ENCODE results near the gene TSHZ2. TPM values are rescaled to one million over a fixed set of nuclear protein-coding genes. Genes with fewer than 3 reads are reported as not detected.

TSHZ2 gene
- total and polyA plus RNA-seq, 9 of the 15 experiments (the other 6 are each of a cell fraction or from before 2014, with no cell fraction given), result 0.03 to 0.20 (median 0.05) TPM; not detected in 4

DNA sequence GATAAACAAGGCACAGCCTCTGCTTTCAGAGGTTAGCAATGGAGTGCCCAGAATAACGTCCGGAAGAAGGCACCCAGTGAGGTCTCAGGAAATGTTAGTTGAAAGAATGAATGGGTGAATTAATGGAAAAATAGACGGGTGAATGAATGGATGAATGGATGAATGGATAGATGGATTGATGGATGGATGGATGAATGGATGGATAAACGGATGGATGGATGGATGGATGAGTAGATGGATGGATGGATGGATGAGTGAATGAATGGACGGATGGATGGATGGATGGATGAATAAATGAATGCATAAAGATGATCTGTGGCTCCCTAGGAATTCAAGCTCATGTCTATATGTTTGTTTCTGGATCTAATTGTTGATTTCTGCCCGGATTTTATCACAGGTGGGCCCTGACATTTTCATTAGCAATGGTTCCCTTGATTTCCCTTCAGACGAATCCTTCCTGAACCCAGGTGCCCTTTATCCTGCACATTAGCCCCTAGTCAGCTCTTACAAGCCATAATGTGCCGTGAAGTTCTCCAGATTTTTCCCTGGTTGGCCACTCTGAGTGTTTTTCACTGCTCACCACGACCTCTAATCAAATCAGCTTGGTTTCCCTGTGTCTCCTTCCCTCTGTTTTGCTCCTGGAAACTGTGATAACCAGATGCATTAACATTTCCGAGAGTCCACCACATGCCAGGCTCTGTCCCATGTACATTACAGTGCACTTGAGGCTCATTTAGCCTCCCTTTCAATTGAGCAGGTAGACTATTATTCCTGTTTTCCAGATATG is 22.2 kb downstream of the TSHZ2 start:
- no peak overlapping the region for H3K4me2 ChIP-seq (ENCODE audit: insufficient read depth, low read length)
- H3K9ac ChIP-seq (ENCODE audit: insufficient read depth in 1 of 2, low read depth in 2 of 2, low read length in 2 of 2), result no peak overlapping the region
- H3K27ac ChIP-seq (ENCODE audit: extremely low read depth, low read depth, low read length), result no peak overlapping the region
- ChIA-PET CTCF (ENCODE audit: low intra/inter-chr PET ratio) (no interaction called here), POLR2A (interaction anchor here (0.6 kb wide), 1 partner anchor 46 kb away, joined by 3 read pairs; no protein-coding TSS in a partner anchor)
- ATAC-seq (no peak), DNase-seq (ENCODE audit: extremely low read depth in 1 of 4, low spot score in 3 of 4) (no peak), FAIRE-seq (no peak)
- in situ Hi-C loops (cut with MboI) (no loop called here), intact Hi-C loops (cut with micrococcal nuclease) (no loop called here)
- H3K27me3 ChIP-seq (ENCODE audit: control insufficient read depth in 2 of 2, insufficient read depth in 2 of 2, low read length in 2 of 2), result no peaks in the 10 kb centered on the region; a peak in 1 of 5 replicates
- TF ChIP-seq MTF1 (CRISPR knock-in tag; IDR thresholded peaks at IDR 0.05; ENCODE audit: borderline replicate concordance), result no peak
- TF ChIP-seq ZNF707 (CRISPR knock-in tag; conservative IDR thresholded peaks at IDR 0.05), result no peak
- no peak for TF ChIP-seq CEBPB (tag; IDR thresholded peaks at IDR 0.05)
- TF ChIP-seq ZNF217 (CRISPR knock-in tag; IDR thresholded peaks at IDR 0.05), result no peak
- TF ChIP-seq RFX7 (CRISPR knock-in tag; IDR thresholded peaks at IDR 0.05), result no peak
- no peak for TF ChIP-seq NFE2L1 (tag; IDR thresholded peaks at IDR 0.05; ENCODE audit: borderline replicate concordance, low read depth)
- TF ChIP-seq SREBF1 (IDR thresholded peaks at IDR 0.05; ENCODE audit: borderline replicate concordance, low read depth, low read length), result no peak
- TF ChIP-seq RBM14 (IDR thresholded peaks at IDR 0.05; ENCODE audit: borderline replicate concordance, insufficient read depth, low read depth, low read length), result no peak
- TF ChIP-seq, protein P1, sequence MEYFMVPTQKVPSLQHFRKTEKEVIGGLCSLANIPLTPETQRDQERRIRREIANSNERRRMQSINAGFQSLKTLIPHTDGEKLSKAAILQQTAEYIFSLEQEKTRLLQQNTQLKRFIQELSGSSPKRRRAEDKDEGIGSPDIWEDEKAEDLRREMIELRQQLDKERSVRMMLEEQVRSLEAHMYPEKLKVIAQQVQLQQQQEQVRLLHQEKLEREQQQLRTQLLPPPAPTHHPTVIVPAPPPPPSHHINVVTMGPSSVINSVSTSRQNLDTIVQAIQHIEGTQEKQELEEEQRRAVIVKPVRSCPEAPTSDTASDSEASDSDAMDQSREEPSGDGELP (CRISPR knock-in tag; IDR thresholded peaks at IDR 0.05; ENCODE audit: borderline replicate concordance), result no peak
- TF ChIP-seq ARID2 (IDR thresholded peaks at IDR 0.05), result no peak
- no peak for TF ChIP-seq ZC3H4 (CRISPR knock-in tag; IDR thresholded peaks at IDR 0.05; ENCODE audit: borderline replicate concordance)
- no peak for TF ChIP-seq GABPB2 (CRISPR knock-in tag; conservative IDR thresholded peaks at IDR 0.05)
- no peak for TF ChIP-seq SREBF2 (CRISPR knock-in tag; IDR thresholded peaks at IDR 0.05)
- no peak overlapping the region for H3K4me3 ChIP-seq
- H3K9me1 ChIP-seq (ENCODE audit: control insufficient read depth, insufficient read depth, low read length), result no peaks in the 10 kb centered on the region
- no peaks in the 10 kb centered on the region for H4K20me1 ChIP-seq (replicated peaks; ENCODE audit: control insufficient read depth, insufficient read depth, low read length)
- H3K36me3 ChIP-seq (ENCODE audit: control insufficient read depth, insufficient read depth, low read length), result no peaks in the 10 kb centered on the region
- no peaks in the 10 kb centered on the region for H3K79me2 ChIP-seq (ENCODE audit: control insufficient read depth, insufficient read depth, low read length)
- no peak overlapping the region for H2AFZ ChIP-seq (ENCODE audit: low read depth, low read length)
- H3K4me1 ChIP-seq (replicated peaks in 1 of 2; ENCODE audit: control insufficient read depth in 2 of 2, insufficient read depth in 2 of 2, low read length in 2 of 2), result no peaks in the 10 kb centered on the region
- 2% methylated on average over 10 of the region's 10 CpGs for WGBS (ENCODE audit: insufficient coverage, low coverage, missing lambda C conversion rate)
- H3K9me3 ChIP-seq (replicated peaks; ENCODE audit: control insufficient read depth, insufficient read depth, low read depth, low read length), result no peaks in the 10 kb centered on the region
- BruUV-seq (replicated peaks), result no TSS peak
